ENCODE measurements around the gene COL4A2. TPM values are rescaled to one million over a fixed set of nuclear protein-coding genes. Genes with fewer than 3 reads are reported as not detected.

Gene COL4A2
- total RNA-seq, 4 donors from 2014 or later, result 43.0 to 72.7 (median 53.5) TPM

GRCh38 chr13:110517505-110518225 is 210.6 kb downstream of the COL4A2 start:
- no peak for DNase-seq (ENCODE audit: low spot score in 2 of 2)
- Histone ChIP-seq H3K36me3 (peaks cover 1% of the 10 kb centered on the region), H3K4me1 (peaks cover 23% of the 10 kb centered on the region), H3K27ac (no peak overlapping the region), H3K27me3 (no peaks in the 10 kb centered on the region), H3K4me3 (no peak overlapping the region), H3K9me3 (no peaks in the 10 kb centered on the region)
- WGBS, result 71% methylated on average over 5 of the region's 7 CpGs
- TF ChIP-seq POLR2AphosphoS5 (IDR thresholded peaks at IDR 0.05) (no peak), POLR2A (IDR thresholded peaks at IDR 0.05) (no peak), CTCF (IDR thresholded peaks at IDR 0.05) (no peak), EP300 (IDR thresholded peaks at IDR 0.05) (no peak)

GRCh38 chr13:110518226-110518525 is 211.1 kb downstream of the COL4A2 start:
- Histone ChIP-seq H3K9me3 (no peaks in the 10 kb centered on the region), H3K36me3 (no peaks in the 10 kb centered on the region), H3K27me3 (no peaks in the 10 kb centered on the region), H3K4me3 (no peak overlapping the region), H3K27ac (no peak overlapping the region), H3K4me1 (peaks cover 23% of the 10 kb centered on the region)
- WGBS, result 81% methylated on average over 5 of the region's 8 CpGs
- no peak for TF ChIP-seq CTCF (IDR thresholded peaks at IDR 0.05)
- TF ChIP-seq EP300 (IDR thresholded peaks at IDR 0.05), result no peak
- no peak for TF ChIP-seq POLR2AphosphoS5 (IDR thresholded peaks at IDR 0.05)
- no peak for TF ChIP-seq POLR2A (IDR thresholded peaks at IDR 0.05)
- DNase-seq (ENCODE audit: low spot score in 2 of 2), result no peak

GRCh38 chr13:110518571-110518970 is 211.5 kb downstream of the COL4A2 start:
- no peak overlapping the region for H3K4me3 ChIP-seq
- TF ChIP-seq EP300 (IDR thresholded peaks at IDR 0.05) (no peak), POLR2A (IDR thresholded peaks at IDR 0.05) (no peak), POLR2AphosphoS5 (IDR thresholded peaks at IDR 0.05) (no peak), CTCF (IDR thresholded peaks at IDR 0.05) (no peak)
- no peak overlapping the region for H3K27ac ChIP-seq

GRCh38 chr13:110519046-110519445 is 212.0 kb downstream of the COL4A2 start:
- Histone ChIP-seq H3K27me3 (no peaks in the 10 kb centered on the region), H3K9me3 (no peaks in the 10 kb centered on the region), H3K27ac (no peak overlapping the region), H3K4me1 (peaks cover 25% of the 10 kb centered on the region), H3K4me3 (no peak overlapping the region), H3K36me3 (no peaks in the 10 kb centered on the region)
- WGBS, result 90% methylated on average over 7 of the region's 16 CpGs
- no peak for DNase-seq (ENCODE audit: low spot score in 2 of 2)
- TF ChIP-seq POLR2AphosphoS5 (IDR thresholded peaks at IDR 0.05) (no peak), EP300 (IDR thresholded peaks at IDR 0.05) (no peak), POLR2A (IDR thresholded peaks at IDR 0.05) (no peak), CTCF (IDR thresholded peaks at IDR 0.05) (no peak)

More at GRCh38 chr13:110518571-110518970, 211.5 kb downstream of the COL4A2 start:
- peaks cover 23% of the 10 kb centered on the region for H3K4me1 ChIP-seq
- H3K9me3 ChIP-seq, result no peaks in the 10 kb centered on the region
- no peak for DNase-seq (ENCODE audit: low spot score in 2 of 2)
- H3K36me3 ChIP-seq, result no peaks in the 10 kb centered on the region
- H3K27me3 ChIP-seq, result no peaks in the 10 kb centered on the region
- 72% methylated on average over 5 of the region's 11 CpGs for WGBS

- Histone ChIP-seq H3K4me1 (peaks cover 30% of the 10 kb centered on the region), H3K4me3 (no peak overlapping the region), H3K27ac (no peak overlapping the region), H3K27me3 (no peaks in the 10 kb centered on the region), H3K36me3 (no peaks in the 10 kb centered on the region), H3K9me3 (no peaks in the 10 kb centered on the region)
- WGBS, result 92% methylated on average over 7 of the region's 7 CpGs
- TF ChIP-seq EP300 (IDR thresholded peaks at IDR 0.05) (no peak), POLR2AphosphoS5 (IDR thresholded peaks at IDR 0.05) (no peak), CTCF (IDR thresholded peaks at IDR 0.05) (no peak), POLR2A (IDR thresholded peaks at IDR 0.05) (no peak)
- DNase-seq (ENCODE audit: low spot score in 2 of 2), result no peak
Measured at GRCh38 chr13:110519506-110519905, 212.4 kb downstream of the COL4A2 start.

Data from suprapubic skin (tissue), 4 donors.